ENCODE measurements around the gene GPR141.

DNA sequence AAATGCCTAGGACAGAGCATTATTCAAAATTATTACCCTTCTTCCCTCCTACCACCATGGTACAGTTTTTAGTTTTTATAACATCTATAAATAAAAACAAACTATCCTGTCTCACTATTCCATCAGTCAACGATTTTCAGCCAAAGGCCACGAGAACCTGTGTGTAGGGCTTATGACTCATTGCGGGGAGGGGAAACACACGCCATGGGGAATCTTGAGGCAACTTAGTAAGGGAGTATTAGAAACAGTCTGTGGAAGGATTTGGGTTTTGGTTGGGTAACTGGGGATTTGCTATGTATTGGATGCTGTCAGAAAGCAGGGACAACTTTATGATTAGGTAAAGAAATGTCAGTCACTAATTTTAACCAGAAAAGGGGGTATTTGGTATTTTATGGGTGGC, 14.7 kb downstream of the GPR141 start:
- TF ChIP-seq, protein P1, sequence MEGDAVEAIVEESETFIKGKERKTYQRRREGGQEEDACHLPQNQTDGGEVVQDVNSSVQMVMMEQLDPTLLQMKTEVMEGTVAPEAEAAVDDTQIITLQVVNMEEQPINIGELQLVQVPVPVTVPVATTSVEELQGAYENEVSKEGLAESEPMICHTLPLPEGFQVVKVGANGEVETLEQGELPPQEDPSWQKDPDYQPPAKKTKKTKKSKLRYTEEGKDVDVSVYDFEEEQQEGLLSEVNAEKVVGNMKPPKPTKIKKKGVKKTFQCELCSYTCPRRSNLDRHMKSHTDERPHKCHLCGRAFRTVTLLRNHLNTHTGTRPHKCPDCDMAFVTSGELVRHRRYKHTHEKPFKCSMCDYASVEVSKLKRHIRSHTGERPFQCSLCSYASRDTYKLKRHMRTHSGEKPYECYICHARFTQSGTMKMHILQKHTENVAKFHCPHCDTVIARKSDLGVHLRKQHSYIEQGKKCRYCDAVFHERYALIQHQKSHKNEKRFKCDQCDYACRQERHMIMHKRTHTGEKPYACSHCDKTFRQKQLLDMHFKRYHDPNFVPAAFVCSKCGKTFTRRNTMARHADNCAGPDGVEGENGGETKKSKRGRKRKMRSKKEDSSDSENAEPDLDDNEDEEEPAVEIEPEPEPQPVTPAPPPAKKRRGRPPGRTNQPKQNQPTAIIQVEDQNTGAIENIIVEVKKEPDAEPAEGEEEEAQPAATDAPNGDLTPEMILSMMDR (IDR thresholded peaks at IDR 0.05; ENCODE audit: low read length): no peak
- TF ChIP-seq EZH2 (optimal IDR thresholded peaks at IDR 0.05; ENCODE audit: low read depth, low read length) (no peak), EZH2phosphoT487 (IDR thresholded peaks at IDR 0.05; ENCODE audit: low read length) (no peak)

Data from MM.1S (cell line).